HTERT RPE-1 (cell line): ENCODE measurements around the gene COL15A1.

ENCODE experiments used
- in situ Hi-C: fragments of 300-500 bp; cut with MboI; formaldehyde crosslinking; loops from 4 replicates; pipeline ENCODE4 v1.14.3; 2020; ENCODE audit warnings: low sequenced_read_pairs

The COL15A1 gene

DNA sequence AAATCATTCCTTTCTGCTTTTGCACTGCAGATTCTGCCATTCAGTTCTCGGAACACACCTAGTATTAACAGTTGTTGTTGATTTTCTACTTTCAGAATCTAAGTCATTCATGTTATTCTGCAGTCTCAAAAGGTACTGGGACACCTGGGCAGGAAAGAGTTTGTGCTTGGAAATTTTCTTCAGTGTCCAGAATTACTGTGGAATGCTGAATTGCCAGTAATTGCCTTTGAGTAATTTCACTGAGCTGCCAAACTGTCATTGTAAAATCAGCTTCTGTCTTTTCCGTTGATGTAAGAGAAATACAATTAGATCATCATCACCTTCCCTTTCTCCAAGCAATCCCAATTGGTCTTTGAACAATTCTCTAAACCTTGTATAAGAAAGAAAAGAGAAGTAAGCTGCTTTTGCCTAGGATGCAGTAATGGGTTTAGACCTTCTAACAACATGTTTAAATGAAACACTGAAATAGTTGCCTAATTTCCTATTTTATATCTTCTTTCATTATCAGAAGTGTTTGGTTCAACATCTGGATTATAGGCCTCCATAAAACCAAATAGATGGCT is 85.5 kb downstream of the COL15A1 start:
- in situ Hi-C loops: no loop called here

DNA sequence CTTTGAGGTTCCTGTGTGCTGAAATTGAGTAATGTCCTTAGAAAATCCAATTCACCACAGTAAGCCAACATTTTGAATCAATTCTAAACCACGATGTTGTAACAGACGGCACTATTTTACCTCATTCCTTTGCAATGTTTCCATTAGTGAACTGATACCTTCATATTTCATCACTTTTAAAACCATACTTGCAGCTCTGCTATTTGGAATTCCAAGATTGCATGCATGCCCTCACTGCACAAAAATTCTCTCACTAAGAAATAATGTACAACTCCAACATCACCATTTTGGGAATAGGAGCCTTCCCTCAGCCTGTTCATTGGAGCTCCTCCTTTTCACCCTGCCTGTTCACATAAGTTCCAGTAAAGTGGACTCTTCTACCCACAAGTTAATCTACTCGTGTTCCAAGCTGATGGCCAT is 86.4 kb downstream of the COL15A1 start:
- in situ Hi-C loops: no loop called here

- in situ Hi-C loops: no loop called here
These were observed 87.0 kb downstream of the COL15A1 start for GRCh38 chr9:99030610-99031109.

- in situ Hi-C loops: no loop called here
These were observed 87.6 kb downstream of the COL15A1 start for GRCh38 chr9:99031319-99031718.

GRCh38 chr9:99031994-99032393 is 88.3 kb downstream of the COL15A1 start:
- in situ Hi-C loops: no loop called here

DNA sequence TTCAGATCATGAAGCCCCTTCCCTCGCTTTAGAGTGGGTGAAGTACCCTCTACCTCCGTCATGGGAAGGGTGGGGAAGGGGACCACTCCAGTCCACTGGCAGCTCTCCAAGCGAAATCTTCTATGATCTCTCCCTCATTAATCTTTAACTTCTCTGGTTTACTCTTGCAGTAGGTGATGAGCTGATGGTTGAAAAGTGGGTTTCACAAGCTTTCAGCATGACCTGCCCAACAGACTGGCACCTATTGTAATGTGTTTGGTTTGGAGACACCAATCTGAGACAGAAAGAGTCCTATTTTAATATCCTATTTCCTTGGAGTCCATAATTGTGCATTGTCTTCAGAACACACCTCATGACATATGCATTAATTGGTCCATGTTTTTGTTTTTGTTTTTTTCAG is 90.4 kb downstream of the COL15A1 start:
- in situ Hi-C loops: no loop called here

GRCh38 chr9:99035313-99035712 is 91.6 kb downstream of the COL15A1 start:
- in situ Hi-C loops: no loop called here

- in situ Hi-C loops: no loop called here
These were observed 94.2 kb downstream of the COL15A1 start for GRCh38 chr9:99037769-99038483.

- in situ Hi-C loops: no loop called here
These were observed 94.7 kb downstream of the COL15A1 start for GRCh38 chr9:99038484-99038820.

GRCh38 chr9:99039505-99040182 is 95.9 kb downstream of the COL15A1 start:
- in situ Hi-C loops: no loop called here

DNA sequence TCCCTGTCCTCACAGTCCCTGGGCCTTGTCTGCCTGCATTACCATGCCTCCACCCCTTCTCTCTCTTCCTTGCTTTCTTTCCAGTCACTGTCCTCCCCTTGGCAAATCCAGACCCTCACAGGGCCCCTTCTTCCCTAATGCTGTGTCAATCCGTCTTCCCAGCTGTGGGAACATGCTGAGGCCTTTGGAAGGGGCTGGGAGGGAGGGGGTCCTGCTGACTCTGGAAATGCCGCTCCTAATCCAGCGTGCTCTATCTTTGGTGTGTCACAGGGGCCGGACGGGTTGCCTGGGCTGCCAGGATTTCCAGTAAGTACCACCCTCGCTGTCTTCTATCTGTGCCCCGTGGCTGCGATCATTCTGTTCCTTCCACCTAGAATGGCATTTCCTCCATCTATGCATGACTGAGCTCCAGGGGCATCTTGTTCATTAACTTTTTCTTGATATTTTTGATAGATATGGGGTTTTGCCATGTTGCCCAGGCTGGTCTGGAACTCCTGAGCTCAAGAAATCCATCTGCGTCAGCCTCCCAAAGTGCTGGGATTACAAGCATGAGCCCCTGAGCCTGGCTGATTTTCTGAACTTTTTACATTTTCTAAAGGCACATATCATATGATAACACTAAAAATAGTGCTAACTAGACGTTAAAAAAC is 96.7 kb downstream of the COL15A1 start:
- in situ Hi-C loops: no loop called here

GRCh38 chr9:99040911-99041582 is 97.3 kb downstream of the COL15A1 start:
- in situ Hi-C loops: no loop called here

GRCh38 chr9:99041618-99042017 is 97.9 kb downstream of the COL15A1 start:
- in situ Hi-C loops: no loop called here

- in situ Hi-C loops: no loop called here
These were observed 98.9 kb downstream of the COL15A1 start for GRCh38 chr9:99042620-99043019.

DNA sequence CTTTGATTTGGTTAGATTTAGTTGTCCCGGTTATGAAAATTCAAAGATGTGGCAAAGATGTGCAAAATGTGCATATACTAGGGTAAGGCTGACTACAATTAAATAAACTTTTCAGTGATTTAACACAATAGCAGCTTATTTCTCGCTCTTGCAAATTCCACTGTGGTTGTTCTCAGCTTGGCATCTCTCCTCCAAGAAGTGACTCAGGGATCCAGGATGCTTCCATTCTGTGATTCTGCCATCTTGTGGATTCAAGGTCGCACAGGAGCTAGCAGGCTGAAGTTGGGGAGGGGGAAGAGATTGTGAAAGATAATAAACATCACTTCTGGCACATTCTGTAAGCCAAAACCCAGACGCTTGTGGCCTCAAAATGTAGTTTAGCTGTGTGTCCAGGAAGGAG is 101.1 kb downstream of the COL15A1 start:
- in situ Hi-C loops: no loop called here

GRCh38 chr9:99046068-99046467 is 102.4 kb downstream of the COL15A1 start:
- in situ Hi-C loops: no loop called here

DNA sequence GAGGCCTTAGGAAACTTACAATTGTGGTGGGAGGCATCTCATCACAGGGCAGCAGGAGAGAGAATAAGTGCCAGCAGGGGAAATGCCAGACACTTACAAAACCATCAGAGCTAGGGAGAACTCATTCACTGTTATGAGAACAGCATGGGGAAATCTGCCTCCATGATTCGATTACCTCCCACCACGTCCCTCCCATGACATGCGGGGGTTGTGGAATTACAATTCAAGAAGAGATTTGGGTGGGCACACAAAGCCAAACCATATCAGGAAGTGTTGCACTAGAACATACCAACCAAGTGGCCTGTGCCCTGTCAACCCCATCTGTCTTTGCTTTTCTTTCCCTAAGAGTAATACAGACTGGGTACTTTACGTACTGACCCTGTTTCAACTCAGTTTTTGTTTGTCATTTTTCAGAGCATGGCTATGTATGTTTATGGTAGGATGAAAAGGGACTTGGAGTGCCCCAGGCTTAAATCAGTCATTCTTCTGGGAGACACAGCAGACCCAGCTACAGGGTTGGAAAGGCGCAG is 102.9 kb downstream of the COL15A1 start:
- in situ Hi-C loops: no loop called here

GRCh38 chr9:99049228-99049627 is 105.5 kb downstream of the COL15A1 start:
- in situ Hi-C loops: no loop called here

DNA sequence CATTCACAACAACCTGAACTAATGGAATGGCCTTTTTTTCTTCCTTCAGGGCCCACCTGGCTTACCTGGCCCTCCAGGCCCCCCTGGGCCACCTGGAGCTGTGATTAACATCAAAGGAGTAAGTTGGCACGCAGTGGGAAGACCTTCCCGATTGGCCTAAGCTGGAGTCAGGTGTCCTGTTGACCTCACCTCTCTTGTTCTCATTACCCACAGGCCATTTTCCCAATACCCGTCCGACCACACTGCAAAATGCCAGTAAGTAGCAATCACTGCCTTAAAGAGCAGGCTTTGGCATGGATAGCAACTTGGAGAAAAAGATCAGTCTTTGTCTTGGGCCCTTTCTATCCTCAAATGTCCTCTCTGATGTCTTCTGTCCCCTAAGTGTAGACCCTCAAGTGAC is 105.9 kb downstream of the COL15A1 start:
- in situ Hi-C loops: no loop called here

DNA sequence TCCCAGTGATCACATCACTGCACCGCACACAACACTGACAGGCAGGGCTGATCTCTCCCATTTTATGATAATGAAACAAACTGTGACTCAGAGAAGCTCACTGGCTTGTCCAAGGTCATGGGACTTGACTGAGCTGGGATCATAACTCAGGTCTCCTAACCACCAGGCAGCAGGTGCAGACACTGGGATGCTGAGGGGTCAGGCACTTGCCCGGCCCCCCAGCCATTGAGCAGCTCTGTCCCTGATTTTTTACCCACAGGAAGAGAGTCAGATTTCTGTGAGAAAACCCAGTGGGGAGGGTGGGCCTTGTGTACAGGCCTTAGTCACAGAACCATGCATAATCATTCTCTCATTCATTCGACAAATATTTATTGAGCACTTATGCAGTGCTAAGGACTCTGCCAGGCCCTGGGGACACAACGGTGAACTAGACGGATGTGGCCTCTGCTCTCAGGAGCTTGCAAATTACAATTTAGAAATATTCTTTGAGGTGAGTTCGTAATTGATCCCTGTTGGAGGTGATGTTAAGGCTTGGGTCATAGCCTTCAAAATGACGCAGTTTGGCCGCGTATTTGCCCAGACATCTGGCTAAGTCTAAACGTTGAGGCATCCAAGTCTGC is 106.7 kb downstream of the COL15A1 start:
- in situ Hi-C loops: no loop called here
